Neural cell (in vitro differentiated cells): Measurements from ENCODE around the gene SLC22A2. TPM values are rescaled to one million over a fixed set of nuclear protein-coding genes. Genes with fewer than 3 reads are reported as not detected.

Experiments
- H2AFZ ChIP-seq: fragments of 200-600, 300-800 bp; sonication (generic), shearing (Covaris generic); 2 replicates; pipeline ENCODE4 v1.6.0; 2014; ENCODE audit warnings: low read depth, mild to moderate bottlenecking, antibody characterized with exemption, low read length, moderate library complexity
- H3F3A ChIP-seq: fragments of 200-600 bp; shearing (Covaris generic); 2 replicates; pipeline ENCODE4 v1.6.1; 2016; ENCODE audit warnings: mild to moderate bottlenecking, moderate library complexity, mixed read lengths, antibody characterized with exemption, low read length; ENCODE audit not compliant: insufficient read depth, poor library complexity, severe bottlenecking
- H3K27ac ChIP-seq: fragments of 200-600, 300-800 bp; sonication (generic), shearing (Covaris generic); 2 replicates; pipeline ENCODE4 v1.5.1; 2014; ENCODE audit warnings: mild to moderate bottlenecking, low read length, moderate library complexity
- H3K27me3 ChIP-seq: fragments of 300-800, 200-600 bp; sonication (generic), shearing (Covaris generic); 2 replicates; pipeline ENCODE4 v1.6.0; 2014; ENCODE audit warnings: mild to moderate bottlenecking, low read depth, low read length, moderate library complexity; ENCODE audit not compliant: insufficient read depth
- H3K36me3 ChIP-seq: fragments of 300-800, 200-600 bp; sonication (generic), shearing (Covaris generic); 2 replicates; pipeline ENCODE4 v1.5.1; 2014; ENCODE audit warnings: mild to moderate bottlenecking, antibody characterized with exemption, low read length, moderate library complexity; ENCODE audit not compliant: insufficient read depth
- H3K4me2 ChIP-seq: fragments of 300-800, 200-600 bp; sonication (generic), shearing (Covaris generic); 2 replicates; pipeline ENCODE4 v1.6.0; 2014; ENCODE audit warnings: mild to moderate bottlenecking, low read length
- H3K4me3 ChIP-seq: fragments of 300-800, 200-600 bp; sonication (generic), shearing (Covaris generic); 2 replicates; pipeline ENCODE4 v1.5.1; 2014; ENCODE audit warnings: mild to moderate bottlenecking, low read length, moderate library complexity
- H3K79me2 ChIP-seq: fragments of 200-600 bp; shearing (Covaris generic); replicated peaks from 2 replicates; pipeline ENCODE4 v1.6.0; 2014; ENCODE audit warnings: mild to moderate bottlenecking, low read length, moderate library complexity; ENCODE audit not compliant: insufficient read depth
- H3K9ac ChIP-seq: fragments of 300-800, 200-600 bp; sonication (generic), shearing (Covaris generic); 2 replicates; pipeline ENCODE4 v1.6.1; 2016; ENCODE audit warnings: mild to moderate bottlenecking, low read length, mixed read lengths
- H3K9me2 ChIP-seq: fragments of 200-600 bp; shearing (Covaris generic); 2 replicates; pipeline ENCODE4 v1.6.1; 2016; ENCODE audit warnings: mild to moderate bottlenecking, low read length, mixed read lengths; ENCODE audit not compliant: insufficient read depth
- H3K9me3 ChIP-seq: fragments of 200-600, 300-800 bp; sonication (generic), shearing (Covaris generic); 2 replicates; pipeline ENCODE4 v1.6.1; 2016; ENCODE audit warnings: mild to moderate bottlenecking, mixed run types, low read length, moderate library complexity, mixed read lengths
- H4K20me1 ChIP-seq: fragments of 200-600 bp; shearing (Covaris generic); 2 replicates; pipeline ENCODE4 v1.6.1; 2016; ENCODE audit warnings: mild to moderate bottlenecking, mixed run types; ENCODE audit not compliant: insufficient read depth
- CTCF ChIP-seq: fragments of 450-650 bp; IDR thresholded peaks from 2 replicates; pipeline ENCODE4 v1.5.1; 2014; ENCODE audit warnings: antibody characterized with exemption, mild to moderate bottlenecking, moderate library complexity; ENCODE audit not compliant: poor library complexity, severe bottlenecking
- EP300 ChIP-seq: fragments of 450-650 bp; conservative IDR thresholded peaks from 2 replicates; pipeline ENCODE4 v1.6.1; 2014; ENCODE audit warnings: antibody characterized with exemption, mild to moderate bottlenecking, moderate library complexity; ENCODE audit not compliant: poor library complexity, severe bottlenecking
- EZH2 ChIP-seq: fragments of 200-600, 300-800 bp; shearing (Covaris generic), sonication (generic); IDR thresholded peaks from 2 replicates; pipeline ENCODE4 v1.6.1; 2014; ENCODE audit warnings: antibody characterized with exemption, low read length, borderline replicate concordance, mild to moderate bottlenecking; ENCODE audit not compliant: insufficient read depth, poor library complexity, severe bottlenecking
- MXI1 ChIP-seq: fragments of 450-650 bp; conservative IDR thresholded peaks from 2 replicates; pipeline ENCODE4 v1.6.1; 2014; ENCODE audit warnings: antibody characterized with exemption, mild to moderate bottlenecking; ENCODE audit not compliant: poor library complexity, severe bottlenecking
- POLR2AphosphoS5 ChIP-seq: IDR thresholded peaks from 2 replicates; pipeline ENCODE4 v1.6.1; 2012
- RAD21 ChIP-seq: fragments of 450-650 bp; conservative IDR thresholded peaks from 2 replicates; pipeline ENCODE4 v1.6.1; 2014; ENCODE audit warnings: antibody characterized with exemption, mild to moderate bottlenecking, moderate library complexity
- SMC3 ChIP-seq: fragments of 450-650 bp; conservative IDR thresholded peaks from 2 replicates; pipeline ENCODE4 v1.6.1; 2014; ENCODE audit warnings: antibody characterized with exemption, mild to moderate bottlenecking, moderate library complexity; ENCODE audit not compliant: poor library complexity
- TAF1 ChIP-seq: IDR thresholded peaks from 2 replicates; pipeline ENCODE4 v1.6.1; 2012; ENCODE audit warnings: low read depth
- polyA plus RNA-seq: library from polyadenylated mRNA; depleted of rRNA; stranded (reverse); fragments of >200 nt; gene quantifications from 2 replicates; pipeline ENCODE4 v1.2.3, GENCODE V29; 2014
- TF ChIP-seq, protein P1 (sequence below): IDR thresholded peaks from 2 replicates; pipeline ENCODE4 v1.6.1; 2012; ENCODE audit warnings: borderline replicate concordance

Gene SLC22A2
- polyA plus RNA-seq, 1 donor from 2014 or later, result not detected

DNA sequence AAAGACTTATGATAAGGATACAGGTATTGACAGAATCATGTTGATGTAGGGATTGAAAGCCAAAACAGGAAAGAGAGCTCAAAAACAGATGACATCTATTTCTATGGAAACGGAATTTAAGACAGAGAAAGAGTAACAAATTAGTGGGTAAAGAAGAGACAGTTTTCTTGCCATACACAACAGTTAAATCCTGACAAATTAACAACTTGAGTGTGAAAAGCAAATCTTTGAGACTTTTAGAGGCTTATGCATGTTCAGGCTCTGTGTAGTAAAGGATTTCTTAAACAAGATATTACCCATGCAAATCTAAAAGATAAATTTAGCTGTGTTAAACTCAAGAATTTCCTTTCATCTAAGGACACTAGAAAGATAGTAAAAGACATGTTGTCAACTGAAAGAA lies 68.5 kb downstream of the SLC22A2 start:
- Histone ChIP-seq H3K9me3 (no peaks in the 10 kb centered on the region), H3K9ac (no peak overlapping the region), H3K27ac (no peak overlapping the region), H4K20me1 (no peaks in the 10 kb centered on the region), H2AFZ (no peak overlapping the region), H3K9me2 (no peaks in the 10 kb centered on the region), H3K36me3 (no peaks in the 10 kb centered on the region), H3K4me2 (no peak overlapping the region), H3K27me3 (no peaks in the 10 kb centered on the region), H3F3A (no peaks in the 10 kb centered on the region), H3K79me2 (no peaks in the 10 kb centered on the region), H3K4me3 (no peak overlapping the region)
- TF ChIP-seq SMC3, result no peak
- TF ChIP-seq EP300, result no peak
- TF ChIP-seq POLR2AphosphoS5, result no peak

GRCh38 chr6:160188773-160189172 lies 69.8 kb downstream of the SLC22A2 start:
- Histone ChIP-seq H3K36me3 (no peaks in the 10 kb centered on the region), H3K4me3 (no peak overlapping the region), H2AFZ (no peak overlapping the region), H3K27me3 (no peaks in the 10 kb centered on the region), H3K79me2 (no peaks in the 10 kb centered on the region), H3K9me2 (no peaks in the 10 kb centered on the region), H3K9ac (no peak overlapping the region), H3K27ac (no peak overlapping the region), H3K9me3 (no peaks in the 10 kb centered on the region), H3F3A (no peaks in the 10 kb centered on the region), H4K20me1 (no peaks in the 10 kb centered on the region), H3K4me2 (no peak overlapping the region)
- TF ChIP-seq CTCF, result no peak
- no peak for TF ChIP-seq RAD21
- TF ChIP-seq POLR2AphosphoS5, result no peak
- no peak for TF ChIP-seq SMC3
- no peak for TF ChIP-seq EZH2
- TF ChIP-seq, protein P1, sequence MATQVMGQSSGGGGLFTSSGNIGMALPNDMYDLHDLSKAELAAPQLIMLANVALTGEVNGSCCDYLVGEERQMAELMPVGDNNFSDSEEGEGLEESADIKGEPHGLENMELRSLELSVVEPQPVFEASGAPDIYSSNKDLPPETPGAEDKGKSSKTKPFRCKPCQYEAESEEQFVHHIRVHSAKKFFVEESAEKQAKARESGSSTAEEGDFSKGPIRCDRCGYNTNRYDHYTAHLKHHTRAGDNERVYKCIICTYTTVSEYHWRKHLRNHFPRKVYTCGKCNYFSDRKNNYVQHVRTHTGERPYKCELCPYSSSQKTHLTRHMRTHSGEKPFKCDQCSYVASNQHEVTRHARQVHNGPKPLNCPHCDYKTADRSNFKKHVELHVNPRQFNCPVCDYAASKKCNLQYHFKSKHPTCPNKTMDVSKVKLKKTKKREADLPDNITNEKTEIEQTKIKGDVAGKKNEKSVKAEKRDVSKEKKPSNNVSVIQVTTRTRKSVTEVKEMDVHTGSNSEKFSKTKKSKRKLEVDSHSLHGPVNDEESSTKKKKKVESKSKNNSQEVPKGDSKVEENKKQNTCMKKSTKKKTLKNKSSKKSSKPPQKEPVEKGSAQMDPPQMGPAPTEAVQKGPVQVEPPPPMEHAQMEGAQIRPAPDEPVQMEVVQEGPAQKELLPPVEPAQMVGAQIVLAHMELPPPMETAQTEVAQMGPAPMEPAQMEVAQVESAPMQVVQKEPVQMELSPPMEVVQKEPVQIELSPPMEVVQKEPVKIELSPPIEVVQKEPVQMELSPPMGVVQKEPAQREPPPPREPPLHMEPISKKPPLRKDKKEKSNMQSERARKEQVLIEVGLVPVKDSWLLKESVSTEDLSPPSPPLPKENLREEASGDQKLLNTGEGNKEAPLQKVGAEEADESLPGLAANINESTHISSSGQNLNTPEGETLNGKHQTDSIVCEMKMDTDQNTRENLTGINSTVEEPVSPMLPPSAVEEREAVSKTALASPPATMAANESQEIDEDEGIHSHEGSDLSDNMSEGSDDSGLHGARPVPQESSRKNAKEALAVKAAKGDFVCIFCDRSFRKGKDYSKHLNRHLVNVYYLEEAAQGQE, result no peak
- TF ChIP-seq MXI1, result no peak
- TF ChIP-seq TAF1, result no peak
- TF ChIP-seq EP300, result no peak

- H3F3A ChIP-seq, result no peaks in the 10 kb centered on the region
- no peaks in the 10 kb centered on the region for H3K9me3 ChIP-seq
- no peaks in the 10 kb centered on the region for H4K20me1 ChIP-seq
- H3K36me3 ChIP-seq, result no peaks in the 10 kb centered on the region
- H3K4me3 ChIP-seq, result no peak overlapping the region
- H3K79me2 ChIP-seq, result no peaks in the 10 kb centered on the region
- H2AFZ ChIP-seq, result no peak overlapping the region
- no peaks in the 10 kb centered on the region for H3K27me3 ChIP-seq
- no peaks in the 10 kb centered on the region for H3K9me2 ChIP-seq
- no peak overlapping the region for H3K4me2 ChIP-seq
- no peak overlapping the region for H3K9ac ChIP-seq
- H3K27ac ChIP-seq, result no peak overlapping the region
- TF ChIP-seq SMC3 (no peak), EZH2 (no peak)
- TF ChIP-seq, protein P1, result no peak
These were observed 77.9 kb downstream of the SLC22A2 start for GRCh38 chr6:160180706-160181105.
